Mucosa of rectum (tissue), 2 donors: Measurements from ENCODE around the gene LIPC.

Experiments used
- H3K27ac ChIP-seq, 2 donors: one replicate each; pipeline ENCODE4 v1.7.0; 2013; ENCODE audit warnings: inconsistent platforms in 2 of 2, low read depth in 2 of 2, low read length in 2 of 2
- H3K27me3 ChIP-seq, 2 donors: one replicate each; pipeline ENCODE4 v1.7.0; 2013; ENCODE audit warnings: low read length in 2 of 2; ENCODE audit not compliant: control insufficient read depth in 2 of 2, insufficient read depth in 2 of 2
- H3K36me3 ChIP-seq, 2 donors: one replicate each; pipeline ENCODE4 v1.7.0; 2013; ENCODE audit warnings: low read length in 2 of 2; ENCODE audit not compliant: control insufficient read depth in 2 of 2, insufficient read depth in 2 of 2
- H3K4me1 ChIP-seq, 2 donors: one replicate each; pipeline ENCODE4 v1.7.0; 2013; ENCODE audit warnings: low read length in 2 of 2, mild to moderate bottlenecking in 1 of 2; ENCODE audit not compliant: control insufficient read depth in 2 of 2, insufficient read depth in 2 of 2
- H3K4me3 ChIP-seq, 2 donors: one replicate each; pipeline ENCODE4 v1.7.0; 2013; ENCODE audit warnings: low read length in 2 of 2
- H3K9ac ChIP-seq, 2 donors: one replicate each; pipeline ENCODE4 v1.7.0; 2013; ENCODE audit warnings: low read length in 2 of 2, low read depth in 1 of 2, mild to moderate bottlenecking in 1 of 2
- H3K9me3 ChIP-seq, 2 donors: one replicate each; pipeline ENCODE4 v1.7.0; 2013; ENCODE audit warnings: low read length in 2 of 2; ENCODE audit not compliant: control insufficient read depth in 2 of 2
- donor health status: healthy.
- donor health status: Normal muscosa, but diverticular disease.

LIPC gene

DNA sequence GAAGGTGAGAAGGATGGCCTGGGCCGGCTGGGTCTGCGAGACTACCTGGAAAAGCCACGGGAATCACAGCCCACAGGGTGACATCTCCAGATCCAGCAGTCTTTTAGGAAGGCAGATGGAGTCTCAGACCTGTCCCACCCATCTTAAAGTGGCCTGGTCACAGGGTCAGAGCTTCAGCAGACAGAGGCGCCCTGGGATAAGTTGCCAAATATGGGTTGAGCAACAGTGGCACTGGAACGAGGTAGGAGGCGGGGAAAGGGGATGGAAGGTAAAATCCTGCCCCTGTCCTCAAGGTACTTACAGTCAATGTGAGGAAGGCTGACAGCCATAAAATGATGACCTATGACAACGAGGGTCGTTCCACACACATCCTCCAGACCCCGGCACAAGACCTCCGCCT lies 80.7 kb downstream of the LIPC start:
- Histone ChIP-seq H3K9me3 (no peaks in the 10 kb centered on the region), H3K9ac (no peak overlapping the region), H3K4me3 (no peak overlapping the region), H3K36me3 (no peaks in the 10 kb centered on the region), H3K27me3 (no peaks in the 10 kb centered on the region), H3K27ac (no peak overlapping the region), H3K4me1 (no peaks in the 10 kb centered on the region)

DNA sequence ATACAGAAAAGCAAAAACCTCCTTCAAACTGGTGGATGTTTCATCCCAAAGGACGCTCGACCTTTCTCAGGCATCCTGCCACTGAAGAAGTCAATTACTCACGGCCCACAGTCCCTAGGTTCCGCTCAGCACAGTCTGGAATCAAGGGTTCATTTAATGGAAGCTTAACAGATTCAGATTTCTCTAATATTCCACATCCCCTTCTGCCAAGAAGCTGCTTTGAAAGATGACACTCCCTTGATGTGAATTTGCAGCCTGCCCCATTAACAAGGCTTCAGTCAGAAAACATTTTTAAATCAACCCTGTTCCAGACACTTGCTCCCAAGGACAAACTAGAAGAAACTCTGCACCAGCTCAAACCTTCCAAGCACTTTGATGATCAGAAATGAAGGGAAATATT lies 81.2 kb downstream of the LIPC start:
- Histone ChIP-seq H3K9ac (no peak overlapping the region), H3K27ac (no peak overlapping the region), H3K36me3 (no peaks in the 10 kb centered on the region), H3K4me3 (no peak overlapping the region), H3K27me3 (no peaks in the 10 kb centered on the region), H3K4me1 (no peaks in the 10 kb centered on the region), H3K9me3 (no peaks in the 10 kb centered on the region)

DNA sequence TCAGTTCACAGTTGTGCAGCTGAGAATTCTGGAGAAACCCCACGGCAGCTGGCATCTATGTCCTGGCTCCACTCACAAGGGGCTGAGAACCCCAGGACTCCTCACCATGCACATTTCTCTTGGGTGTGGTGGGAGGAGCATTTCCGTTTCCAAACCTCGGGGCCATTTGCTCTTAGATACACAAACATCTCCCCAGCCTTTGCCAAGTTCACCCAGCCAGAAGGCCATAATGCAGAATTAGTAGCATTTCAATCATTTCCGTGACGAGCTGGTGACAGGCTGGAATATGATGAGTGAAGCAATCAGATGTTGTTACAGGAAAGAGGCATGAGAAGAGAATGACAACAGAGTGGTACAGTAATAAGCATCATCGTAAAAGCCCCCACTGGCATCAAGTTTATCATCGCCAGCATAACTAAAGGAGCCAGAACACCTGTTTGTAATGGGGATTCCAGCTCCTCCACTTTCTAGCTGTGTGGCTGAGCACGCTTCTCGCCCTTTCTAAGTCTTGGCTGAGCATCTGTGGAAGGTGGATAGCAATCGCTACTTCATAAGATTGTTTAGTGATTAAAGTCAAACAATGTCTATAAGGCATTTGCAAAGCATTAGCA lies 82.0 kb downstream of the LIPC start:
- H3K9ac ChIP-seq: no peak overlapping the region

DNA sequence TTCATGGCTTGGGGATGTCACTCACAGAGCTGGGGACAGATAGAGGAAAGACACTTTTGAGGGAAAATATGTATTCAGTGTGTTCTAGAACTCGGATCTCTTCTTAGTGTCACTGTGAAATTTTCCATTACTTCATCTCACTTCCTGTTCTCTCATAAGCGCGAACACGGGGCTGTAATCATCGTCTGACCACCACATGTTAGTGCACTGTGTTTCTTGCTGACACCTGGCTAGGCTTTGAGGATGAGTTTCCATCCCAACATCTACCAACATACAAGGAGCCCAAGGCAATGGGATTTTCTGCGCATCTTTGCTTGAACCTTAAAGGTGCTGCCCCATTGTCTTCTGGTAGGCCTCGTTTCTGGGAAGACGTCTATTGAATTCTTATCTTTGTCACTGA lies 84.0 kb downstream of the LIPC start:
- H3K36me3 ChIP-seq: no peaks in the 10 kb centered on the region
- no peak overlapping the region for H3K27ac ChIP-seq
- H3K4me3 ChIP-seq: no peak overlapping the region
- no peaks in the 10 kb centered on the region for H3K27me3 ChIP-seq
- H3K9ac ChIP-seq: no peak overlapping the region
- no peaks in the 10 kb centered on the region for H3K9me3 ChIP-seq
- H3K4me1 ChIP-seq: peaks cover 0 to 1% of the 10 kb centered on the region in 2 donors

More for the DNA sequence above, 82.0 kb downstream of the LIPC start:
- no peaks in the 10 kb centered on the region for H3K27me3 ChIP-seq
- no peak overlapping the region for H3K4me3 ChIP-seq
- H3K36me3 ChIP-seq: no peaks in the 10 kb centered on the region
- no peaks in the 10 kb centered on the region for H3K4me1 ChIP-seq
- H3K9me3 ChIP-seq: no peaks in the 10 kb centered on the region
- no peak overlapping the region for H3K27ac ChIP-seq

DNA sequence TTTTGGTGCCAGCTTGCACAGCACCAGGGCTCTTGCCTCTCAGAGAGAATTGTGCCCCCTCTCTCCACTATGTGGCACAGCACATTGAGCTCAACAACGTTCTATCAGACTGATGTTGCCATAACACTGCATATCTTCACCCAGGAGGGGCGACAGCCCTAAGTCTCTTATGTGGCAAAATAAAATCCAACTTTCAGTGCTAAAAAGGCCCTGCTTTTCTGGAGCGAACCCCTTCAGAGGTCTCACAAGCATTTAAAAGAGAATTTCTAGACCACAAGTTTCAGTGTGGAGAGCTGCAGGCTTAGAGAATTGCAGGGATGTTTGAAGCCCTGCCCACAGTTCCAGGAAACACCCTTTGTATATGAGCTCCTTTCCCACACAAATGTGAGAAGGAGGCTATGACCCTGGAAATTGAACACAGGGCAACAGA lies 85.5 kb downstream of the LIPC start:
- Histone ChIP-seq H3K27me3 (no peaks in the 10 kb centered on the region), H3K27ac (no peak overlapping the region), H3K36me3 (no peaks in the 10 kb centered on the region), H3K4me1 (peaks cover 0 to 3% of the 10 kb centered on the region in 2 donors), H3K4me3 (no peak overlapping the region), H3K9ac (no peak overlapping the region), H3K9me3 (no peaks in the 10 kb centered on the region)

DNA sequence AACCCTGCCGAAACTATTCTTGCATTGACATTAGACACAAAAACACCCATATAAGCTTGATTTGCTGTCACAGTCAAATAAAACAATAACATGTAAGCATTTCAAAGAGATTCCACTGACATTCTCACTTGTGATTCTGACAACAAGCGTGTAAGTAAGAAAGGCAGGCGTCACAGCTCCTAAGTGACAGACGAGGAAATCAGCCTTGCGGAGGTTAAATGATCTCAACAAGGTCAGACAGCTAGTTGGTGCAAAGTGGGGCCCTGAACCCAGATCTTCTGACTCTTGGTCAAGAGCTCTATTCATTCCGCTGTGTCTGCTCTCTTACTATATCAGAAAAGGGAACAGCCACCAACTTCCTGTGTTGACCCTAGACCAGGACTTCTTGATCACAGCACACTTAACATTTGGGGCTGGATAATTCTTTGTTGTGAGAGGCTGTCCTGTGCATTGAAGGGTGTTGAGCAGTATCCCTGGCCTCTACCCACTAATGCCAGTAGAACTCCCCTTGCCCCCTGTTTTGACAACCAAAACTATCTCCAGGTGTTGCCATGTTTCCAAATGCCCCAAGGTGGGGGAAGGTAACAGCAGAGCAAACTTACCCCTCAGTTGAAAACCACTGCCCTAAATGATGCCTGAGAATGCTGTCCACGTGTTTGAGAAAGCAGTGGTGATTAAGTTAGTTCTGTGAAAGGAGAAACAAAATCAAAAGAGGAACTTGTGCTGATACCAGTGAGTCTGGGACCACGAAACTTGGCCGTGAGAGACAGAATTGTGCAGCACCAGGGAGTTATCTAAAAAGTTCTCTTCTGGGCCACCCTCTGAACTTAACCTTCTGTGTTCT lies 86.1 kb downstream of the LIPC start:
- Histone ChIP-seq H3K9me3 (no peaks in the 10 kb centered on the region), H3K27ac (no peak overlapping the region), H3K4me3 (no peak overlapping the region), H3K9ac (no peak overlapping the region), H3K27me3 (no peaks in the 10 kb centered on the region), H3K36me3 (no peaks in the 10 kb centered on the region), H3K4me1 (peaks cover 0 to 3% of the 10 kb centered on the region in 2 donors)

DNA sequence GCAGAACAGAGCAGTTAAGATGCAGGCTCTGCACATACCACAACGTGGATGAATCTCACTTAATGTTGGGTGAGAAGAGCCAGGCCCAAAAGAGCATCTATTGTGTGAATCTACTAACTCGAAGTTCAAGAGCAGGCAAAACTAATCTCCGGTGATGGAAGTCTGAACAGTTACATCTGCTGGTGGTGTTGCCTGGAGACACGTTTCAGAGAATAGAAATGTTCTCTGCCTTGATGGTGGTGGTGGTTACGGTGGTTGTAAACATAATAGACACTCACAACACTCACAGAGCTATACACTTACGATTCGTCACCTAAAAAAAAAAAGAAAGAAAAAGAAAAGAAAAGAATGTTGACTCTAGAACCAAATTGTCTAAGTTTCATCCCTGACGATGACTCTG lies 86.8 kb downstream of the LIPC start:
- H3K27ac ChIP-seq: no peak overlapping the region
- H3K27me3 ChIP-seq: no peaks in the 10 kb centered on the region
- H3K36me3 ChIP-seq: no peaks in the 10 kb centered on the region
- no peak overlapping the region for H3K4me3 ChIP-seq
- no peaks in the 10 kb centered on the region for H3K9me3 ChIP-seq
- H3K9ac ChIP-seq: no peak overlapping the region
- peaks cover 0 to 3% of the 10 kb centered on the region in 2 donors for H3K4me1 ChIP-seq

DNA sequence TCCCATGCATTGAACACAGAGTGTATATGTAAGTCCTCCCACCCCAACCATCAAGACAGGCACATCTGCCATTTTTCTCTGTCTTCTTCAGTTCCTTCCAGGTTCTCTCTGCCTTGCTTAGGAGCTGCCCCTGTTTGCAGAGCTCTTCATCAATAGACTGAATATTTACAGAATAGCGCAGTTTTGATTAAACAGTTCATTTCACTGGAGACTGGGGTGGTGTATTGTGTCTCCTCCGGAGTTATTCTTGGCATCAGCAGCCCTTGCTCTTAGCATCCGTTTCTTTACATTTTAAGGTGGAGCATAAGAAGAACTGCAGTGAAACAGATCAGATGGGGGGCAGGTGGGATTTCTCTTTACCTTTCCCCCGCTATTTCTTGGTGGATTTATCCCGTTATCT lies 87.7 kb downstream of the LIPC start:
- Histone ChIP-seq H3K36me3 (no peaks in the 10 kb centered on the region), H3K27ac (no peak overlapping the region), H3K9ac (no peak overlapping the region), H3K4me3 (no peak overlapping the region), H3K27me3 (no peaks in the 10 kb centered on the region), H3K4me1 (peaks cover 0 to 3% of the 10 kb centered on the region in 2 donors), H3K9me3 (no peaks in the 10 kb centered on the region)

DNA sequence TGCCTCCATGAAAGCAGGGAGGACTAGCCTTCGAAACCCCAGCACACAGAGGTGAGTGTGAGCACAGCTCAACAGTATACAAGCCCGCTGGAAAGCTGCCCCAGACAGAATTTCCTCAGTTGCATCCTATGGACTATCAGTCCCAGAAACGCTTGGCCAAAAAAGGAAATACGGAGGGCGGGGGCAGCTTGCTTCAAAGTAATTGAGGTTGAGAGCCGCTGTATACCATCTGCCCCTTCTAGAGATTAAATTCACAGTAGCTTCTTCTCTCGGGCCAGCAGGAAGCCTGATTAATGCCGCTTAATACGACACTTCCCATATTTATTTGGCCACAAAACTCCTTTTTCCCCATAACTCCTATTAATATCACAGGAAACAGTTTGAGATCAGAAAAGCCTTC lies 88.7 kb downstream of the LIPC start:
- H3K27me3 ChIP-seq: no peaks in the 10 kb centered on the region
- H3K36me3 ChIP-seq: no peaks in the 10 kb centered on the region
- peaks cover 0 to 3% of the 10 kb centered on the region in 2 donors for H3K4me1 ChIP-seq
- no peak overlapping the region for H3K4me3 ChIP-seq
- no peaks in the 10 kb centered on the region for H3K9me3 ChIP-seq
- H3K9ac ChIP-seq: no peak overlapping the region
- no peak overlapping the region for H3K27ac ChIP-seq

DNA sequence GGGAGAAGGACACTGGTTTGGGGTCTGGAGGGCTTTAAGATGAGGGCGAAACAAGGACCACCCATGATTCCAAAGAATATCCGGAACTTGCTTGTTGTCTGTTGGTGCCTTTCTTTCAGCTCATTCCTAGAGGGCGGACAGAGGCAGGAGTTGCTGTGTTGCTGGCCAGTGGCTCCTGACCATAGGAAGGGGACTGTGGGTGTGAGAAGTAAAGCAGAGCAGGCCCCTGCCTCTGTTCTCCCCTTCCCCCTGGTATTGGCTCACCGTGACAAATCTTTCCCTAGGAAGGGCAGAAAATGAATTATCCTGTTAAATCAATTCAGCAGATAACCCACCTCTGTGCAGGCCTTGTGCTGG lies 89.1 kb downstream of the LIPC start:
- Histone ChIP-seq H3K27me3 (no peaks in the 10 kb centered on the region), H3K9me3 (no peaks in the 10 kb centered on the region), H3K36me3 (no peaks in the 10 kb centered on the region), H3K27ac (no peak overlapping the region), H3K4me1 (peaks cover 0 to 3% of the 10 kb centered on the region in 2 donors), H3K9ac (no peak overlapping the region), H3K4me3 (no peak overlapping the region)
